ENCODE data around the gene UBR1.

- TF ChIP-seq CTCF (IDR thresholded peaks at IDR 0.05; ENCODE audit: extremely low read depth in 1 of 2, insufficient read depth in 1 of 2, low read depth in 1 of 2, low read length in 2 of 2) (no peak), POLR2A (IDR thresholded peaks at IDR 0.05; ENCODE audit: low read depth, low read length) (no peak)
Observed at GRCh38 chr15:43006991-43007390, 98.8 kb downstream of the UBR1 start.
